ENCODE results near the gene NHLRC2.
A peak's percentile ranks its signal among the peaks of the same experiment; 100 is the strongest.
"Not testable (repeated sequence)": the region's sequence is repeated elsewhere in the genome, so short reads cannot be mapped to it uniquely, and the experiment has no call there.

NHLRC2 gene

GRCh38 chr10:113941140-113941539, 86.7 kb downstream of the NHLRC2 start:
- DNase-seq (ENCODE audit: low spot score): no peak

- DNase-seq (ENCODE audit: low spot score): not testable (repeated sequence)
Observed at GRCh38 chr10:113943196-113943595, 88.7 kb downstream of the NHLRC2 start.

GRCh38 chr10:113945075-113945686, 90.7 kb downstream of the NHLRC2 start:
- DNase-seq (ENCODE audit: low spot score): peak; percentile 85

- DNase-seq (ENCODE audit: low spot score): no peak
Observed at GRCh38 chr10:113945687-113946085, 91.2 kb downstream of the NHLRC2 start.

- DNase-seq (ENCODE audit: low spot score): peak; percentile 38
Observed at GRCh38 chr10:113947184-113948041, 93.0 kb downstream of the NHLRC2 start.

GRCh38 chr10:113948048-113948447, 93.6 kb downstream of the NHLRC2 start:
- DNase-seq (ENCODE audit: low spot score): no peak

- DNase-seq (ENCODE audit: low spot score): no peak
Observed at GRCh38 chr10:113950268-113950667, 95.8 kb downstream of the NHLRC2 start.

GRCh38 chr10:113953505-113954272, 99.2 kb downstream of the NHLRC2 start:
- DNase-seq (ENCODE audit: low spot score): no peak

GRCh38 chr10:113954409-113954808, 99.9 kb downstream of the NHLRC2 start:
- no peak for DNase-seq (ENCODE audit: low spot score)

GRCh38 chr10:113957013-113957412, 102.6 kb downstream of the NHLRC2 start:
- peak; percentile 25 for DNase-seq (ENCODE audit: low spot score)

- peak; percentile 97 for DNase-seq (ENCODE audit: low spot score)
Observed at GRCh38 chr10:113958631-113959382, 104.3 kb downstream of the NHLRC2 start.

- peak; percentile 84 for DNase-seq (ENCODE audit: low spot score)
Observed at GRCh38 chr10:113959383-113959760, 104.9 kb downstream of the NHLRC2 start.

- peak; percentile 84 for DNase-seq (ENCODE audit: low spot score)
Observed at GRCh38 chr10:113960617-113961181, 106.2 kb downstream of the NHLRC2 start.

GRCh38 chr10:113961182-113962031, 106.9 kb downstream of the NHLRC2 start:
- no peak for DNase-seq (ENCODE audit: low spot score)

- DNase-seq (ENCODE audit: low spot score): no peak
Observed at GRCh38 chr10:113965077-113965476, 110.6 kb downstream of the NHLRC2 start.

GRCh38 chr10:113965683-113966082, 111.2 kb downstream of the NHLRC2 start:
- no peak for DNase-seq (ENCODE audit: low spot score)
